Parathyroid adenoma (tissue), 2 donors: Measurements from ENCODE around the gene TRIM39.

Source experiments
- H2AFZ ChIP-seq: fragments of 300-600 bp; sonication (generic); one replicate; pipeline ENCODE4 v1.7.0; 2017; ENCODE audit warnings: antibody characterized with exemption, mild to moderate bottlenecking
- H3K27ac ChIP-seq: fragments of 300-600 bp; sonication (generic); one replicate; pipeline ENCODE4 v1.7.0; 2017
- H3K27me3 ChIP-seq: fragments of 300-600 bp; sonication (generic); one replicate; pipeline ENCODE4 v1.7.0; 2017; ENCODE audit warnings: low read length; ENCODE audit not compliant: control insufficient read depth, insufficient read depth
- H3K36me3 ChIP-seq: fragments of 300-600 bp; sonication (generic); one replicate; pipeline ENCODE4 v1.7.0; 2017; ENCODE audit warnings: low read length; ENCODE audit not compliant: control insufficient read depth, insufficient read depth
- H3K4me1 ChIP-seq: fragments of 300-600 bp; sonication (generic); one replicate; pipeline ENCODE4 v1.7.0; 2017; ENCODE audit warnings: control low read depth
- H3K4me2 ChIP-seq: fragments of 300-600 bp; sonication (generic); one replicate; pipeline ENCODE4 v1.7.0; 2017; ENCODE audit warnings: low read length
- H3K4me3 ChIP-seq: fragments of 300-600 bp; sonication (generic); one replicate; pipeline ENCODE4 v1.7.0; 2017; ENCODE audit warnings: low read depth, low read length
- H3K79me2 ChIP-seq: fragments of 300-600 bp; sonication (generic); one replicate; pipeline ENCODE4 v1.7.0; 2017; ENCODE audit warnings: control low read depth
- H3K9ac ChIP-seq: fragments of 300-600 bp; sonication (generic); one replicate; pipeline ENCODE4 v1.7.0; 2017; ENCODE audit warnings: mild to moderate bottlenecking
- H3K9me3 ChIP-seq: fragments of 300-600 bp; sonication (generic); one replicate; pipeline ENCODE4 v1.7.0; 2017; ENCODE audit warnings: low read length; ENCODE audit not compliant: control insufficient read depth
- CTCF ChIP-seq: fragments of 300-600 bp; sonication (generic); IDR thresholded peaks from one replicate; pipeline ENCODE4 v1.7.0; 2017; ENCODE audit warnings: antibody characterized with exemption, mild to moderate bottlenecking
- donor health status: primary hyperparathyroidism.

TRIM39 gene

GRCh38 chr6:30344191-30344867 is 17.6 kb downstream of the TRIM39 start:
- Histone ChIP-seq H3K36me3 (no peaks in the 10 kb centered on the region), H3K4me3 (peak overlapping the region; percentile 92), H3K9ac (no peak overlapping the region), H3K4me1 (peaks cover 8% of the 10 kb centered on the region), H2AFZ (peak overlapping the region; percentile 98), H3K9me3 (no peaks in the 10 kb centered on the region), H3K27me3 (no peaks in the 10 kb centered on the region), H3K27ac (peak overlapping the region; percentile 90), H3K79me2 (no peaks in the 10 kb centered on the region), H3K4me2 (peak overlapping the region; percentile 94)
- no peak for TF ChIP-seq CTCF

- Histone ChIP-seq H3K4me3 (peak within 1 kb of the TSS; percentile 92), H2AFZ (peak within 1 kb of the TSS; percentile 98), H3K9ac (no peak within 1 kb of the TSS), H3K4me1 (peaks cover 8% of the 10 kb centered on the region), H3K27ac (peak within 1 kb of the TSS; percentile 90), H3K27me3 (no peaks in the 10 kb centered on the region), H3K9me3 (no peaks in the 10 kb centered on the region), H3K79me2 (no peaks in the 10 kb centered on the region), H3K4me2 (peak within 1 kb of the TSS; percentile 94), H3K36me3 (no peaks in the 10 kb centered on the region)
- TF ChIP-seq CTCF = no peak
These were observed 18.3 kb downstream of the TRIM39 start, which contains the start of gene RPP21 for GRCh38 chr6:30344868-30345671. Gene RPP21 (plus strand): TSS chr6:30345156. CDS start chr6:30345172, 16 bp downstream.

- H3K4me3 ChIP-seq = peak overlapping the region; percentile 92
- H3K27me3 ChIP-seq = no peaks in the 10 kb centered on the region
- H2AFZ ChIP-seq = peak overlapping the region; percentile 98
- H3K9me3 ChIP-seq = no peaks in the 10 kb centered on the region
- H3K79me2 ChIP-seq = no peaks in the 10 kb centered on the region
- peaks cover 8% of the 10 kb centered on the region for H3K4me1 ChIP-seq
- H3K4me2 ChIP-seq = peak overlapping the region; percentile 52
- TF ChIP-seq CTCF = no peak
- H3K27ac ChIP-seq = no peak overlapping the region
- H3K36me3 ChIP-seq = no peaks in the 10 kb centered on the region
- H3K9ac ChIP-seq = no peak overlapping the region
These were observed 19.1 kb downstream of the TRIM39 start for GRCh38 chr6:30345852-30346251.

- Histone ChIP-seq H3K27ac (no peak overlapping the region), H3K4me3 (no peak overlapping the region), H3K27me3 (no peaks in the 10 kb centered on the region), H2AFZ (no peak overlapping the region), H3K36me3 (no peaks in the 10 kb centered on the region), H3K9ac (no peak overlapping the region), H3K4me1 (peaks cover 8% of the 10 kb centered on the region), H3K79me2 (no peaks in the 10 kb centered on the region), H3K9me3 (no peaks in the 10 kb centered on the region), H3K4me2 (no peak overlapping the region)
- no peak for TF ChIP-seq CTCF
These were observed 22.2 kb downstream of the TRIM39 start for GRCh38 chr6:30348957-30349356.
